HG03342 (cell line): ENCODE measurements around the gene HIF3A.
A peak's percentile ranks its signal among the peaks of the same experiment; 100 is the strongest.

Experiments used
- ATAC-seq: cut with Tn5 transposase; IDR thresholded peaks from one replicate; pipeline ENCODE4 v1.9.1; 2021; ENCODE audit warnings: mild to moderate bottlenecking, moderate library complexity; ENCODE audit not compliant: unreplicated experiment

Gene HIF3A

GRCh38 chr19:46324277-46324676 is 27.4 kb downstream of the HIF3A start:
- ATAC-seq: no peak

- no peak for ATAC-seq
These were observed 29.8 kb downstream of the HIF3A start for GRCh38 chr19:46326608-46327007.

- no peak for ATAC-seq
These were observed 31.2 kb downstream of the HIF3A start for GRCh38 chr19:46328079-46328478.

- no peak for ATAC-seq
These were observed 33.6 kb downstream of the HIF3A start for GRCh38 chr19:46330319-46330918.

GRCh38 chr19:46337487-46337886 is 40.6 kb downstream of the HIF3A start:
- no peak for ATAC-seq

- ATAC-seq: no peak
These were observed 42.6 kb downstream of the HIF3A start for GRCh38 chr19:46339446-46339845.

GRCh38 chr19:46340051-46340659 is 43.3 kb downstream of the HIF3A start:
- no peak for ATAC-seq

GRCh38 chr19:46341937-46342336 is 45.1 kb downstream of the HIF3A start:
- no peak for ATAC-seq

GRCh38 chr19:46344363-46344762 is 47.5 kb downstream of the HIF3A start:
- ATAC-seq: no peak

GRCh38 chr19:46345157-46345556 is 48.3 kb downstream of the HIF3A start:
- no peak for ATAC-seq

- ATAC-seq: peak; percentile 49
These were observed 50.2 kb downstream of the HIF3A start, which contains the start of gene PPP5C for GRCh38 chr19:46346821-46347571. PPP5C (plus strand) TSS chr19:46347087; CDS start chr19:46347097, 10 bp downstream.

- ATAC-seq: no peak
These were observed 50.7 kb downstream of the HIF3A start for GRCh38 chr19:46347572-46347883.

- ATAC-seq: no peak
These were observed 51.1 kb downstream of the HIF3A start for GRCh38 chr19:46347985-46348384.

- ATAC-seq: no peak
These were observed 52.6 kb downstream of the HIF3A start for GRCh38 chr19:46349311-46349993.

- no peak for ATAC-seq
These were observed 53.4 kb downstream of the HIF3A start for GRCh38 chr19:46350029-46350757.

GRCh38 chr19:46350758-46351159 is 53.9 kb downstream of the HIF3A start:
- ATAC-seq: no peak

GRCh38 chr19:46351241-46352041 is 54.6 kb downstream of the HIF3A start:
- ATAC-seq: no peak

- ATAC-seq: no peak
These were observed 57.1 kb downstream of the HIF3A start for GRCh38 chr19:46353730-46354528.
